ENCODE data around the gene TRAPPC3. TPM values are rescaled to one million over a fixed set of nuclear protein-coding genes. Genes with fewer than 3 reads are reported as not detected.

Gene TRAPPC3
- polyA plus RNA-seq, 1 donor (not counting 4 experiments of a cell fraction or from before 2014, with no cell fraction given) = 173 TPM

- FAIRE-seq (no peak), DNase-seq (ENCODE audit: low read depth, low spot score) (no peak)
- H3K9ac ChIP-seq (ENCODE audit: control insufficient read depth, extremely low read depth, insufficient read depth, low read length) = peak overlapping the region; percentile 96
- peak overlapping the region; percentile 96 for H3K27ac ChIP-seq (ENCODE audit: control insufficient read depth, insufficient read depth, low read length)
- TF ChIP-seq CTCF (optimal IDR thresholded peaks at IDR 0.05 in 1 of 3, IDR thresholded peaks at IDR 0.05 in 1 of 3, conservative IDR thresholded peaks at IDR 0.05 in 1 of 3; ENCODE audit: extremely low read depth in 1 of 3, insufficient read depth in 2 of 3, low read length in 3 of 3) = no peak
- no peak for TF ChIP-seq EZH2 (IDR thresholded peaks at IDR 0.05; ENCODE audit: low read length)
- H3K27me3 ChIP-seq (ENCODE audit: control insufficient read depth, extremely low read depth, insufficient read depth, low read length) = no peaks in the 10 kb centered on the region
- no peaks in the 10 kb centered on the region for H3K9me3 ChIP-seq (ENCODE audit: control insufficient read depth, low read depth, low read length)
- H3K4me3 ChIP-seq (ENCODE audit: control insufficient read depth in 2 of 3, extremely low read depth in 1 of 3, insufficient read depth in 2 of 3, low read depth in 1 of 3, low read length in 3 of 3) = peak overlapping the region; percentile 80 to 93 (median 86)
- no peaks in the 10 kb centered on the region for H3K9me1 ChIP-seq (ENCODE audit: control insufficient read depth, extremely low read depth, insufficient read depth, low read length)
- H3K36me3 ChIP-seq (ENCODE audit: control insufficient read depth in 2 of 2, extremely low read depth in 1 of 2, insufficient read depth in 2 of 2, low read length in 2 of 2) = peaks cover 6 to 38% of the 10 kb centered on the region in 2 experiments
- peaks cover 76% of the 10 kb centered on the region for H3K79me2 ChIP-seq (ENCODE audit: control insufficient read depth, insufficient read depth, low read length)
- H2AFZ ChIP-seq (ENCODE audit: control insufficient read depth, low read length) = no peak overlapping the region
- peak overlapping the region; percentile 94 for H3K4me2 ChIP-seq (ENCODE audit: control insufficient read depth, extremely low read depth, insufficient read depth, low read depth, low read length)
- H3K4me1 ChIP-seq (ENCODE audit: control insufficient read depth, extremely low read depth, insufficient read depth, low read length) = peaks cover 57% of the 10 kb centered on the region
- H4K20me1 ChIP-seq (ENCODE audit: control insufficient read depth, extremely low read depth, insufficient read depth, low read length) = peaks cover 8% of the 10 kb centered on the region
- dilution Hi-C loops (cut with MboI; ENCODE audit: extremely low pct_ligation_motif_present, low sequenced_read_pairs) = no loop called here
Observed at GRCh38 chr1:36157973-36158826, 8.9 kb upstream of the TRAPPC3 start.

DNA sequence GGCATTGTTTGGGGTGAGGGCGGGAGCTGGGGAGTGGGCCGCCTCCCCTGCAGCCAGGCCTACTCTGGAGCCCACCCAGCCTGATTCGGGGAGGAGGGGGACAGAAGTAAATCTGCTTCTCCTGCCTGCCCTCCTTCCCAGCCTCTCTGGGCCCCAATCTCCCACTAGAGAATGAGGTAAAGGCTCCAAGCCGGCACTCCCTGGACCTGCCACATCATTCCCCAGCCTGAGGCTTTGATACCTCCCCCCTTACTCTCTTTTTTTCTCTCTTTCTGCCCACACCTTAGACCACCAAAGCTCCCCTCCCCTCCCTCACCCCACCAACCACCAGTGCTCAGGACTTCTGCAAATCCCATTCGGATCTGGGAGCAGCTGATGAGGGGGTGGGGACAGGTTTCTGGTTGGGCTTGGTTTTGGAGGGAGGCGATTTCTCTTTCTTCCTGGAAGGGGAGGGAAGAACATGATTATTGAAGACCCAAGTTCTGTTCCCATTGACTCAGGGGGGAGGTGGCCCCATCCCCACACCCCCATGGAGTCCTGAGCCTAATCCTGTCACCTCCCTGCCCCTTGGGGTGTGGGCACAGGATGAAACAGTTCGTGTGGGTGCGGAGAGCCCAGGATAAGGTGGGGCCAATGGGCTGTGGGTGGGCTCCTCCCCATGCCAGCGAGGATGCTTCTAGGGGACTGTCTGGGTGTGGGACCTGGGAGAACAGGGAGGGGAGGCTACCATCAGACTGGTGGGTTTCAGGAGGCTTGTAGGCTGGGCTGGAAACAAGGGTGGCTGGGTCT lies 8.0 kb upstream of the TRAPPC3 start:
- Histone ChIP-seq H4K20me1 (ENCODE audit: control insufficient read depth, extremely low read depth, insufficient read depth, low read length) (peaks cover 8% of the 10 kb centered on the region), H3K27ac (ENCODE audit: control insufficient read depth, insufficient read depth, low read length) (peak overlapping the region; percentile 96), H3K4me1 (ENCODE audit: control insufficient read depth, extremely low read depth, insufficient read depth, low read length) (peaks cover 48% of the 10 kb centered on the region), H3K9me3 (ENCODE audit: control insufficient read depth, low read depth, low read length) (no peaks in the 10 kb centered on the region), H3K79me2 (ENCODE audit: control insufficient read depth, insufficient read depth, low read length) (peaks cover 67% of the 10 kb centered on the region), H2AFZ (ENCODE audit: control insufficient read depth, low read length) (no peak overlapping the region), H3K9ac (ENCODE audit: control insufficient read depth, extremely low read depth, insufficient read depth, low read length) (peak overlapping the region; percentile 96), H3K27me3 (ENCODE audit: control insufficient read depth, extremely low read depth, insufficient read depth, low read length) (no peaks in the 10 kb centered on the region), H3K9me1 (ENCODE audit: control insufficient read depth, extremely low read depth, insufficient read depth, low read length) (no peaks in the 10 kb centered on the region), H3K4me2 (ENCODE audit: control insufficient read depth, extremely low read depth, insufficient read depth, low read depth, low read length) (peak overlapping the region; percentile 94), H3K4me3 (ENCODE audit: control insufficient read depth in 2 of 3, extremely low read depth in 1 of 3, insufficient read depth in 2 of 3, low read depth in 1 of 3, low read length in 3 of 3) (peak overlapping the region; percentile 80 to 93 (median 86)), H3K36me3 (ENCODE audit: control insufficient read depth in 2 of 2, extremely low read depth in 1 of 2, insufficient read depth in 2 of 2, low read length in 2 of 2) (peaks cover 4 to 35% of the 10 kb centered on the region in 2 experiments)
- no peak for FAIRE-seq
- dilution Hi-C loops (cut with MboI; ENCODE audit: extremely low pct_ligation_motif_present, low sequenced_read_pairs) = no loop called here
- TF ChIP-seq CTCF (optimal IDR thresholded peaks at IDR 0.05 in 1 of 3, IDR thresholded peaks at IDR 0.05 in 1 of 3, conservative IDR thresholded peaks at IDR 0.05 in 1 of 3; ENCODE audit: extremely low read depth in 1 of 3, insufficient read depth in 2 of 3, low read length in 3 of 3) = no peak
- no peak for TF ChIP-seq EZH2 (IDR thresholded peaks at IDR 0.05; ENCODE audit: low read length)
- DNase-seq (ENCODE audit: low read depth, low spot score) = no peak

All from keratinocyte (primary cell).